Measurements from ENCODE around the gene KIFC1. TPM values are rescaled to one million over a fixed set of nuclear protein-coding genes. Genes with fewer than 3 reads are reported as not detected.
A peak's percentile ranks its signal among the peaks of the same experiment; 100 is the strongest.
"Not testable (repeated sequence)": the region's sequence is repeated elsewhere in the genome, so short reads cannot be mapped to it uniquely, and the experiment has no call there.

Gene KIFC1
- 53.2 and 55.6 TPM in 2 replicates for total RNA-seq (2014; rRNA removed; shearing (Covaris generic))

DNA sequence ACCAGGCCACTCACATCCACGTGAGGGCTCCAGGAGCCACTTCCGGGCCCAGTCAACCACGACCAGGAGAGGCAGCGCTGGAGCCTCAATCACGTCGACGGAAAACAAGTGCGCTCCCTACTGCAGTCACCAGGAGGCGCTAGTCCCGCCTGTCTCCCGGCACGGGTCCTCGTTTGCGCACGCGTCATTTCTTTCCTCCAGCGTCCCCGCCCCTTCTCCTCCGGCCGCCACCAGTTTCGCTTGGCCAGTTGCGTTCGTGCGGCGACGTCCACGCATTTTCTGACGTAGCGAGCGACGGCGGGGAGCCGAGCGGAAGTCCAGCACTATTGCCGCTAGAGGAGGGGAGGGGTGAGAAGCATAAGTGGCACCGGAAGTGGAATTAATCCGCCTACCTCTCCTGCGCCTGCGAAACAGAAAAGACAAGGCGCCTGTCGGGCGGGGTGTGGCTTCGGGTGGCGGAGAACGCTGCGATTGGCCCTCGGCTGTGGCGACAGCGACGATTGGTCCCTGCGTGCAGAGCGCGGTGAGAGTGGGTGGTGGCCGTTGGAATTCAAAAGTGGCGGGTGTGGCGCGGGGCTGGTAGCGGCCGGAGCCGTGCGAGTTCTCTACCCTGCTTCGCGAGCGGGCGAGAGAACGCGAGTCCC, at the start of gene KIFC1:
KIFC1 (plus strand) TSS at position 546 of the 644 bp plus-strand sequence. CDS start 163 bp downstream, outside the sequence.
- peak; percentile 99 for DNase-seq (ENCODE audit: low spot score)

DNA sequence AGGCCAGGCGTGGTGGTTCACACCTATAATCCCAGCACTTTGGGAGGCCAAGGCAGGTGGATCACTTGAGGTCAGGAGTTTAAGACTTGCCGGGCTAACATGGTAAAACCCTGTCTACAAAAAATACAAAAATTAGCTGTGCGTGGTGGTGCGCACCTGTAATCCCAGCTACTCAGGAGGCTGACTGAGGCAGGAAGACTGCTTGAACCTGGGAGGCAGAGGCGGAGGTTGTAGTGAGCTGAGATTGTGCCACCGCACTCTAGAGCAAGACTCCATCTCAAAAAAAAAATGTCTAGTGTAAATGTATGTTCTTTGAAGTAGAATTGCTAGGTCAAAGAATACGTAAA, 48.0 kb upstream of the KIFC1 start:
- DNase-seq (ENCODE audit: low spot score): not testable (repeated sequence)

GRCh38 chr6:33343953-33344611, 47.5 kb upstream of the KIFC1 start:
- no peak for DNase-seq (ENCODE audit: low spot score)

- DNase-seq (ENCODE audit: low spot score): peak; percentile 87
These were observed 46.6 kb upstream of the KIFC1 start for GRCh38 chr6:33344701-33345697.

GRCh38 chr6:33346972-33347371, 44.7 kb upstream of the KIFC1 start:
- not testable (repeated sequence) for DNase-seq (ENCODE audit: low spot score)

GRCh38 chr6:33347816-33348215, 43.8 kb upstream of the KIFC1 start:
- DNase-seq (ENCODE audit: low spot score): no peak

DNA sequence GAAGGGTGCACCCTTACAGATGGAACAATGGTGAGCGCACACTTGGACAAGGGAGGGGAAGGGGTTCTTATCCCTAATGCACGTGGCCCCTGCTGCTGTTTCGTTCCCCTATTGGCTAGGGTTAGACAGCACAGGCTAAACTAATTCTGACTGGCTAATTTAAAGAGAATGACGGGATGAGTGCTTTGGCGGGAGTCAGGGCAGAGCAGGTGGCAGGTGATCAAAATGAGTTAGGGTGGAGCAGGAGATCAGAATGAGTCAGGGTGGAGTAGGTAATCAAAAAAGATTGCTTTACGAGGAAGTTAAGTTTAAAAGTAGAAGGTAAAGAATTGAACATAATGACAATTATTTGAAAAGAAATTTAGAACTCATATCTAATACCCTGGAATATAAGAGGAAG, 35.8 kb upstream of the KIFC1 start:
- DNase-seq (ENCODE audit: low spot score): not testable (repeated sequence)

GRCh38 chr6:33356295-33356694, 35.3 kb upstream of the KIFC1 start:
- DNase-seq (ENCODE audit: low spot score): no peak

DNA sequence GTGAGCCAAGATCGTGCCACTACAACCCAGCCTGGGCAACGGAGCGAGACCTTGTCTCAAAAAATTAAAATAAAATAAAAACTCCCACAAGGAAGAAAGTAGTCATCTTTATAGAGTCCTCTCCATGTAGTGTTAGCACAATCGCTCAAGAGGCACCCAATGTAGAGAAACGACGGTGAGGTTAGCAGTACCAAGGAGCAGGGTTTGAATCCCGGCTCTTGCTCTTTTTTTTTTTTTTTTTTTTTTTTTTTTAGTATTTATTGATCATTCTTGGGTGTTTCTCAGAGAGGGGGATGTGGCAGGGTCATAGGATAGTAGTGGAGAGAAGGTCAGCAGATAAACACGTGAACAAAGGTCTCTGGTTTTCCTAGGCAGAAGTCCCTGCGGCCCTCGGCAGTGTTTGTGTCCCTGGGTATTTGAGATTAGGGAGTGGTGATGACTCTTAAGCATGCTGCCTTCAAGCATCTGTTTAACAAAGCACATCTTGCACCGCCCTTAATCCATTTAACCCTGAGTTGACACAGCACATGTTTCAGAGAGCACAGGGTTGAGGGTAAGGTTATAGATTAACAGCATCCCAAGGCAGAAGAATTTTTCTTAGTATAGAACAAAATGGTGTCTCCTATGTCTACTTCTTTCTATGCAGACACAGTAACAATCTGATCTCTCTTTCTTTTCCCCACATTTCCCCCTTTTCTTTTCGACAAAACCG, 34.3 kb upstream of the KIFC1 start:
- not testable (repeated sequence) for DNase-seq (ENCODE audit: low spot score)

DNA sequence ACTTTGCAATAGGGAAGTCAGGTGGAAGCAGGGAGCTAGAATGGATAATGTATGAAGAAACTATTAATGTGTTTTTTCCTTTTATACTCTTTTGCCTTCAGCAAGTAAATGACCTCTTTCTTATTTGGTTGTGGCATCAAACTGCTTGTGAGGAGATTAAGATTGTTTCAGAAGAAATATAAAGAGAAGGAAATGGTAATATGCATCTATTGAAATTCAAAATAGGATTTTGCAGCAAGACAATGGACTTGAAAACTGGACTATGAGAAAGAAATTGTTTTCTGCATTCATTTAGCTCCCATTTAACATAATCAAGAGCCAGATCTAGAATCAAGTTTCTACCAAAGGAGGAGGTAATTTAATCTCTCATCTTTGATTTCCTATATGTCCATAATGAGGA, 32.3 kb upstream of the KIFC1 start:
- DNase-seq (ENCODE audit: low spot score): no peak

- DNase-seq (ENCODE audit: low spot score): not testable (repeated sequence)
These were observed 28.1 kb upstream of the KIFC1 start for GRCh38 chr6:33363486-33363885.

GRCh38 chr6:33364475-33365205, 27.0 kb upstream of the KIFC1 start:
- peak; percentile 19 for DNase-seq (ENCODE audit: low spot score)

GRCh38 chr6:33365206-33365971, 26.2 kb upstream of the KIFC1 start:
- DNase-seq (ENCODE audit: low spot score): not testable (repeated sequence)

- DNase-seq (ENCODE audit: low spot score): no peak
These were observed 24.5 kb upstream of the KIFC1 start for GRCh38 chr6:33367009-33367714.

DNA sequence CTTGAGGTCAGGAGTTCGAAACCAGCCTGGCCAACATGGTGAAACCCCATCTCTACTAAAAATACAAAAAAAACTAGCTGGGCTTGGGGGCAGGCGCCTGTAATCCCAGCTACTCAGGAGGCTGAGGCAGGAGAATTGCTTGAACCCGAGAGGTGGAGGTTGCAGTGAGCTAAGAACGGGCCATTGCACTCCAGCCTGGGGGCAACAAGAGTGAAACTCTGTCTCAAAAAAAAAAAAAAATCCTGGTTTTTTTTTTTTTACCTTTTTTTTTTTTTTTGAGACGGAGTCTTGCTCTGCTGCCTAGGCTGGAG, 24.0 kb upstream of the KIFC1 start:
- not testable (repeated sequence) for DNase-seq (ENCODE audit: low spot score)

DNA sequence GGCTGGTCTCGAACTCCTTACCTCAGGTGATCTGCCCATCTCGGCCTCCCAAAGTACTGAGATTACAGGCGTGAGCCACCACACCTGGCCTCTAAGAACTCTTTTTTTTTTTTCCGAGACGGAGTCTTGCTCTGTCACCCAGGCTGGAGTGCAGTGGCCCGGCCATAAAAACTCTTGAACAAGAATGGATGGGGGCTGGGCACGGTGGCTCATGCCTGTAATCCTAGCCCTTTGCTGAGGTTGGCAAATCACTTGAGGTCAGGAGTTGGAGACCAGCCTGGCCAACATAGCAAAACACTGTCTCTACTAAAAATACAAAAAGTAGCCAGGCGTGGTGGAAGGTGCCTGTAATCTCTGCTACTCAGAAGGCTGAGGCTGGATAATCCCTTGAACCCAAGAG, 19.7 kb upstream of the KIFC1 start:
- not testable (repeated sequence) for DNase-seq (ENCODE audit: low spot score)

- DNase-seq (ENCODE audit: low spot score): no peak
These were observed 19.0 kb upstream of the KIFC1 start for GRCh38 chr6:33372526-33373123.

DNA sequence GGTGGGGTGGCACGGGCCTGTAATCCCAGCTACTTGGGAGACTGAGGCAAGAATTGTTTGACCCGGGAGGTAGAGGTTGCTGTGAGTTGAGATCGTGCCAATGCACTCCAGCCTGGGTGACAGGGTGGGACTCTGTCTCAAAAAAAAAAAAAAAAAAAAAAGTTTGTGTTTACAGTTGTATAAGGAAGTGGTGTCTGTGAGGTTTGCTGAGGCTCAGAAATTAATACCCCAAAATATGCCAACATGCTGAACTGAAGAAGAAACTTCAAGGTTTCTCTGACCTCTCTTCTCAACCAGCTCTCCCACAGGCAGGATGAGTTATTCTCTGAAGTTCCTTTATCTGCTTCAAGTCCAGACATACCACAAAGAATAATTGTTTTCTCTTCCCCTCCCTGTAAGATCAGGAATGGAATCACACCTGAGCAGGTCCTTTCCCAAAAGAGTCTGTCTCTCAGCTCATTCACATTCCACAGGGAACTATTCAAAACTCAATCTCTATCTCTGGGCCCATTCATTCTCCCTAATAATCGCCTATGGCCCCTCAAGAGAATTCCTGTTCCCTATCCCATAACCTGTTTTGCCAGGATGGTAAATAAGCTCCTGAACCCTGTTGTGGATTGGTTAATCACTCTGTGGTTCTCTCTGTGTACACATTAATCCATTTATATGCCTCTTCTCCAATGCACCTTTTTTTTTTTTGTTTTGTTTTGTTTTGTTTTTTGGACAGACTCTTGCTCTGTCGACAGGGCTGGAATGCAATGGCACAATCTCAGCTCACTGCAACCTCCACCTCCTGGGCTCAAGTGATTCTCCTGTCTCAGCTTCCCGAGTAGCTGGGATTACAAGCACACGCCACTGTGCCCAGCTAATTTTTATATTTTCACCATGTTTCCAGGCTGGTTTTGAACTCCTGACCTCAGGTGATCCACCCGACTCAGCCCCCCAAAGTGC, 17.4 kb upstream of the KIFC1 start:
- no peak for DNase-seq (ENCODE audit: low spot score)
